D341Med (cell line): ENCODE results near the gene CCDC154.

ENCODE experiments used
- DNase-seq: peaks from one replicate; pipeline ENCODE4 v3.0.0; 2012; ENCODE audit warnings: low spot score

Gene CCDC154

DNA sequence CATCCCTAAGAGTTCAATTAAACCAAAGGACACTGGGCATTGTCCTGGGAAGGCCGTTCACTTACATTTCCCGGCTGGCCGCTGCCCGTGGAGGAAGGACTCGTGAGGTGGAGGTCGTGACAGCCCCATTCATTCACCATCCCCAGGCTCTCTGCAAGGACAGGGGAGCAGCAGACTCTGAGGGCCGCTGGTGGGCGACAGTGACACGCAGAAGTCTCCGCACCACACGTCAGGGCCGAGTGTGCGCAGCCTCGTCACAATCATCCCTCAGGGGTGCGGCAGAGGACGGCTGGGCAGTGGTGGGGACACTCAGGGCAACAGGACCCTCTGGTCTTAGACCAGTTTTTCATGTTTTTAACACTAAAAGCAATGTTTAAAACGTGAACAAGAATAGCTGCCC, 51.5 kb downstream of the CCDC154 start:
- DNase-seq: no peak

DNA sequence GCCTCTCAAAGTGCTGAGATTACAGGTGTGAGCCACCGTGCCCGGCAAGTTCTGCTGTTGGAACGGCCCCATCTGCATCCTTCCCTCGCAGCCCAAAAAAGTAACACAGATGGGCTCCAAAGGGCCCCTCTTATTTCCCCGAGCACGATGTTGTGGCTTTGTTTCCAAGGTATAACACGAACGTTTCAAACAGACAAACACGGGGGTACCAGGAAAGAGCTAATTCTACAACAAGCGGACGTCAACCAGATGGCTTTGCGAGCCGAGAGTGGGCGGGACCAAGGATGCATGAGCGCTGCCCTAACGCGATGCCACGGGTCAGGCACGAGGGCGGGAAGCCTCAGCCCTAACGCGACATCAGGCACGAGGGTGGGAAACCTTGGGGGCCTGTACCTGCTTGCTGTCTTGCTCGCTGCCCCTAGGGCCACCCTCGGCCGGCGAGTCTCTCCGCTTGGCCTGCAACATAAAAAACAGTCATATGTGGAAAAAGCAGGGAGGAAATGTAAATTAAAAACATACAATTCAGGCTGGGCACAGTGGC, 54.0 kb downstream of the CCDC154 start:
- DNase-seq: no peak

DNA sequence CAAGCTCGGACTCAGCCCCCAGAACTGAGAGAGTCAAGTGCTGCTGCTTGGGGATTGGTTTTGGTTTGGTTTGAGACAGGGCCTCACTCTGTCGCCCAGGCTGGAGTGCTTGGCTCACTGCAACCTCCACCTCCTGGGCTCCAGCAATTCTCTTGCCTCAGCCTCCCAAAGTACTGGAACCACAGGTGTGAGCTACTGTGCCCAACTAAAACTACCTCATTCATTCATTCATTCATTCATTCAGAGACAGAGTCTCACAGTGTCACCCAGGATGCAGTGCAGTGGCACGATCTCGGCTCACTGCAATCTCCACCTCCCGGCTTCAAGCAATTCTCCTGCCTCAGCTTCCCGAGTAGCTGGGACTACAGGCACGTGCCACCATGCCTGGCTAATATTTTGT, 54.6 kb downstream of the CCDC154 start:
- DNase-seq: no peak

DNA sequence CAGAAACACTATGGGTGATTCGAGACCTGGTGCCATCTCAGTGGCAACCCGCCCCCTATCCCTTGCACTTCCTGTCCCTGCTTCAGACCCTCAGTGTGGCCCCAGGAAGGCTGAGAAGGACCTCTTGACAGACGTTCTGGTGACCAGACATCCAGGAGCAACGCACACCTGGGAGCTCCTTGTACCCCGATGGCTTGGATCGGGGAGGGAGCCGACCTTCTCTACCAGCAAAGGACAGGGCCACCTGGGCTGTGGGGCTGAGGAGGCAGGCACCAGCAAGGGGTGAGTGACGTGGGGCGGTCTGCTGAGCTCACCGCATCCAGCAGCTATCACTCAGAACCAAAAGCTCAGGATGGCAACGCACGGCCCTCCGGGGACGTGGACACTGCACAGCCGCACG, 57.0 kb downstream of the CCDC154 start:
- DNase-seq: no peak

DNA sequence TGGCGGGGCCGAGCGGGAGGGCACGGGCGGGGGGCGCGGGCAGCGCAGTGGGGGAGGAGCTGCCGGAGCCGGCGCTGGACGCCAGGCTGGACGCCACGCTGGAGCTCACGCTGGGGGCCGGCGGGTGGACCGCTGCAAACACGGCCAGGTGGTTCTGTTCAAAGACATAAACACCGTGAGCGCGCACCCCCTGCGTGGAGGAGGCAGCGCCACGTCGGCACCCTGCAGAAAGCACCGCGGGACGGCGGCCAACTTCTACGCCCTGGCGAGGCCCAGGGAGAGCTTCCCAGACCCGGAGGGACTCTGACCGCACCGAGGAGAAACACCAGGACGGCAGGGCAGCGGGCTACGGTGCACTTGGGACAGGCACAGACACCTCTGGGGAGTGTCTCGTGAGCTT, 59.1 kb downstream of the CCDC154 start:
- no peak for DNase-seq
